OCI-LY1 (cell line): ENCODE measurements around the gene ARHGEF16.

ENCODE experiments used
- H2AFZ ChIP-seq: fragments of 200-600 bp; sonication (generic), shearing (Covaris generic); 2 replicates; pipeline ENCODE4 v1.6.0; 2014; ENCODE audit warnings: antibody characterized with exemption, mild to moderate bottlenecking, low read length
- H3F3A ChIP-seq: fragments of 200-600 bp; sonication (generic), shearing (Covaris generic); 2 replicates; pipeline ENCODE4 v1.6.0; 2014; ENCODE audit warnings: mild to moderate bottlenecking, antibody characterized with exemption, low read length, moderate library complexity; ENCODE audit not compliant: insufficient read depth
- H3K27ac ChIP-seq: fragments of 200-600 bp; sonication (generic); 2 replicates; pipeline ENCODE4 v1.5.1; 2014; ENCODE audit warnings: low read length, mixed run types, mild to moderate bottlenecking, low read depth; ENCODE audit not compliant: poor library complexity, severe bottlenecking
- H3K27me3 ChIP-seq: fragments of 200-600 bp; sonication (generic); 2 replicates; pipeline ENCODE4 v1.6.0; 2014; ENCODE audit warnings: antibody characterized with exemption, mild to moderate bottlenecking, low read length, moderate library complexity; ENCODE audit not compliant: insufficient read depth
- H3K36me3 ChIP-seq: fragments of 200-600 bp; sonication (generic); 2 replicates; pipeline ENCODE4 v1.6.1; 2014; ENCODE audit warnings: mild to moderate bottlenecking, antibody characterized with exemption, low read length, moderate library complexity, mixed read lengths; ENCODE audit not compliant: insufficient read depth
- H3K4me1 ChIP-seq: fragments of 200-600 bp; sonication (generic); 2 replicates; pipeline ENCODE4 v1.5.1; 2014; ENCODE audit warnings: mild to moderate bottlenecking, low read length, moderate library complexity; ENCODE audit not compliant: insufficient read depth, severe bottlenecking
- H3K4me2 ChIP-seq: fragments of 200-600 bp; sonication (generic), shearing (Covaris generic); 2 replicates; pipeline ENCODE4 v1.6.1; 2014; ENCODE audit warnings: low read length
- H3K4me3 ChIP-seq: fragments of 200-600 bp; sonication (generic); 2 replicates; pipeline ENCODE4 v1.5.1; 2014; ENCODE audit warnings: low read length, low read depth, mild to moderate bottlenecking, mixed read lengths; ENCODE audit not compliant: poor library complexity, severe bottlenecking
- H3K79me2 ChIP-seq: fragments of 200-600 bp; shearing (Covaris generic); 2 replicates; pipeline ENCODE4 v1.6.1; 2016; ENCODE audit warnings: mixed run types, low read length, mixed read lengths; ENCODE audit not compliant: insufficient read depth
- H3K9ac ChIP-seq: fragments of 200-600 bp; sonication (generic), shearing (Covaris generic); 2 replicates; pipeline ENCODE4 v1.6.1; 2014; ENCODE audit warnings: mild to moderate bottlenecking, low read length, mixed read lengths
- H3K9me2 ChIP-seq: fragments of 200-600 bp; sonication (generic), shearing (Covaris generic); 2 replicates; pipeline ENCODE4 v1.6.1; 2014; ENCODE audit warnings: low read depth, mild to moderate bottlenecking, low read length, mixed read lengths
- H3K9me3 ChIP-seq: fragments of 200-600 bp; shearing (Covaris generic); 2 replicates; pipeline ENCODE4 v1.6.1; 2014; ENCODE audit warnings: low read length, mixed read lengths
- H4K20me1 ChIP-seq: fragments of 200-600 bp; sonication (generic), shearing (Covaris generic); 2 replicates; pipeline ENCODE4 v1.6.0; 2016; ENCODE audit warnings: mild to moderate bottlenecking, low read length; ENCODE audit not compliant: insufficient read depth
- EZH2 ChIP-seq: fragments of 200-600 bp; sonication (generic), shearing (Covaris generic); IDR thresholded peaks from 2 replicates; pipeline ENCODE4 v1.8.0; 2017; ENCODE audit warnings: borderline replicate concordance, mixed run types, mild to moderate bottlenecking, antibody characterized with exemption, low read length, moderate library complexity, mixed read lengths
- TF ChIP-seq, protein P1 (sequence below): fragments of 200-600 bp; sonication (generic), shearing (Covaris generic); IDR thresholded peaks from 2 replicates; pipeline ENCODE4 v1.5.1; 2017; ENCODE audit warnings: mild to moderate bottlenecking, antibody characterized with exemption, low read length, moderate library complexity, mixed read lengths

ARHGEF16 gene

DNA sequence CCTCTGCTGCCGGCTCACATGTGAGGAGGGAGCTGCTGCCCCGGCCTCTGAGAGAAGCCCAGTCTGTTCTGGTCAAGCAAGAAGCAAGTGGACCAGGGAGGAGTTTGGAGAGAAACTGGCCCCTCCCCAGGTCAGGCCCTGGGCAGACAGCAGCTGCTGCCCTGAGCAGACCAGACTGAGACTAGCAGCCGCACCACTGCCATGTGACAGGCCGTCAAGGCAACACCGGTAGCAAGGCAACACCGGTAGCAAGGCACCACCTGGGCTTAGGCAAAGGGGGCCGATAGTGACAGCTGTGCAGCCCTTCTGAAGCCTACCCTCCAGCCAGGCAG lies 50.3 kb downstream of the ARHGEF16 start:
- Histone ChIP-seq H3F3A (no peaks in the 10 kb centered on the region), H3K27ac (no peak overlapping the region), H3K4me1 (no peaks in the 10 kb centered on the region), H3K27me3 (peaks cover 5% of the 10 kb centered on the region; the same call in 1 of the 2 replicates), H2AFZ (no peak overlapping the region), H3K9me2 (no peaks in the 10 kb centered on the region), H3K9ac (no peak overlapping the region), H3K9me3 (no peaks in the 10 kb centered on the region), H3K4me2 (no peak overlapping the region), H3K79me2 (no peaks in the 10 kb centered on the region), H3K36me3 (no peaks in the 10 kb centered on the region), H3K4me3 (no peak overlapping the region), H4K20me1 (no peaks in the 10 kb centered on the region)
- TF ChIP-seq EZH2: no peak
- TF ChIP-seq, protein P1, sequence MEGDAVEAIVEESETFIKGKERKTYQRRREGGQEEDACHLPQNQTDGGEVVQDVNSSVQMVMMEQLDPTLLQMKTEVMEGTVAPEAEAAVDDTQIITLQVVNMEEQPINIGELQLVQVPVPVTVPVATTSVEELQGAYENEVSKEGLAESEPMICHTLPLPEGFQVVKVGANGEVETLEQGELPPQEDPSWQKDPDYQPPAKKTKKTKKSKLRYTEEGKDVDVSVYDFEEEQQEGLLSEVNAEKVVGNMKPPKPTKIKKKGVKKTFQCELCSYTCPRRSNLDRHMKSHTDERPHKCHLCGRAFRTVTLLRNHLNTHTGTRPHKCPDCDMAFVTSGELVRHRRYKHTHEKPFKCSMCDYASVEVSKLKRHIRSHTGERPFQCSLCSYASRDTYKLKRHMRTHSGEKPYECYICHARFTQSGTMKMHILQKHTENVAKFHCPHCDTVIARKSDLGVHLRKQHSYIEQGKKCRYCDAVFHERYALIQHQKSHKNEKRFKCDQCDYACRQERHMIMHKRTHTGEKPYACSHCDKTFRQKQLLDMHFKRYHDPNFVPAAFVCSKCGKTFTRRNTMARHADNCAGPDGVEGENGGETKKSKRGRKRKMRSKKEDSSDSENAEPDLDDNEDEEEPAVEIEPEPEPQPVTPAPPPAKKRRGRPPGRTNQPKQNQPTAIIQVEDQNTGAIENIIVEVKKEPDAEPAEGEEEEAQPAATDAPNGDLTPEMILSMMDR: no peak

DNA sequence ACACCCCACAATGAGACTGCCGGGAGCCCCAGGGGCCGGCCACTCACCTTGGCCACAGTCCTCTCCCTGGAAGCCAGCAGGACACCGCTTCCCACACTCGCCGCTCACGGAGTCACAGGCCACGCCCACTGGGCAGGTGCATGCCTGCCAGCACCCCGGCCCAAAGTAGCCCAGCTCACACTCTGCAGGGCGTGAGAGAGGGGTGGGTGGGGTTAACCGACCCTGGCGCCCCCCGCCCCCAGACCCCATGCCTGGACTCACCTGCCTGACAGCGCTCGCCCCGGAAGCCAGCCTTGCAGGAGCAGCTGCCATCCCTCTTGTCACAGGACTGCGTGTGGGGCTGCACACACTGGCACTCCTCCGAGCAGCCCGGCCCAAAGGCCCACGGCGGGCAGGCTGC lies 50.7 kb downstream of the ARHGEF16 start:
- Histone ChIP-seq H3K9me3 (no peaks in the 10 kb centered on the region), H3K4me1 (no peaks in the 10 kb centered on the region), H3K27ac (no peak overlapping the region), H4K20me1 (no peaks in the 10 kb centered on the region), H3K27me3 (peaks cover 5% of the 10 kb centered on the region; the same call in 1 of the 2 replicates), H3K79me2 (no peaks in the 10 kb centered on the region), H3K36me3 (no peaks in the 10 kb centered on the region), H3K9ac (no peak overlapping the region), H3K4me2 (no peak overlapping the region), H3K4me3 (no peak overlapping the region), H3F3A (no peaks in the 10 kb centered on the region), H3K9me2 (no peaks in the 10 kb centered on the region), H2AFZ (no peak overlapping the region)
- TF ChIP-seq EZH2: no peak
- TF ChIP-seq, protein P1: no peak

DNA sequence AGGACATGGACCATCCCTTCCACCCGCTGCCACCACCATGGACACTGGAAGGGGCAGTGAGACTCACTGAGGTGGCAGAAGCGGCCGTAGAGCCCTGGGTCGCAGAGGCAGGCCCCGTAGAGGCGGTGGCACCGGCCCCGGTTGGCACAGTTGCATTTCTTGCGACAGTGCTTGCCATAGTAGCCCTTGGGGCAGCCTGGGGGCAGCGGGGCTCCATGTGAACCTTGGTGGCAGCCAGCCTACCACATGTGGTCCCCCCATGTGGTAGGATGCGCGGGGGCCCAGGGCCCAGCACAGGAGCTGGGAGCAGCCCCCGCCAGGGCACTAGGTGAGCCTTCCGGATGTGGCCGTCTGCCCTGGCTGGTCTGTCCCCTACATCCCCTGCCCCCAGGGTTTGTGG lies 51.6 kb downstream of the ARHGEF16 start:
- no peaks in the 10 kb centered on the region for H3K79me2 ChIP-seq
- no peak overlapping the region for H3K9ac ChIP-seq
- no peaks in the 10 kb centered on the region for H3K9me2 ChIP-seq
- no peaks in the 10 kb centered on the region for H3K4me1 ChIP-seq
- H3K4me3 ChIP-seq: no peak overlapping the region
- H3K36me3 ChIP-seq: no peaks in the 10 kb centered on the region
- TF ChIP-seq, protein P1: no peak
- TF ChIP-seq EZH2: no peak
- no peak overlapping the region for H2AFZ ChIP-seq
- peaks cover 5% of the 10 kb centered on the region; the same call in 1 of the 2 replicates for H3K27me3 ChIP-seq
- no peaks in the 10 kb centered on the region for H3F3A ChIP-seq
- H3K9me3 ChIP-seq: no peaks in the 10 kb centered on the region
- H3K27ac ChIP-seq: no peak overlapping the region
- H4K20me1 ChIP-seq: no peaks in the 10 kb centered on the region
- H3K4me2 ChIP-seq: no peak overlapping the region
